OCI-LY3 (cell line): ENCODE data around the gene GLYATL1.
"Not testable (repeated sequence)": the region's sequence is repeated elsewhere in the genome, so short reads cannot be mapped to it uniquely, and the experiment has no call there.

Experiments
- H2AFZ ChIP-seq: fragments of 200-600, 300-600 bp; shearing (Covaris generic); 2 replicates; pipeline ENCODE4 v1.6.0; 2014; ENCODE audit warnings: antibody characterized with exemption, low read depth, low read length
- H3K27ac ChIP-seq: fragments of 200-600, 300-600 bp; sonication (generic); 2 replicates; pipeline ENCODE4 v1.5.1; 2014; ENCODE audit warnings: mild to moderate bottlenecking, low read length, moderate library complexity, mixed read lengths
- H3K27me3 ChIP-seq: fragments of 200-600, 300-600 bp; sonication (generic); 2 replicates; pipeline ENCODE4 v1.6.1; 2014; ENCODE audit warnings: low read depth, low read length, mixed read lengths
- H3K36me3 ChIP-seq: fragments of 200-600, 300-600 bp; sonication (generic); replicated peaks from 2 replicates; pipeline ENCODE3; 2014; ENCODE audit warnings: low read depth, low read length, mixed read lengths
- H3K4me1 ChIP-seq: fragments of 300-600, 200-600 bp; sonication (generic); 2 replicates; pipeline ENCODE4 v1.6.1; 2014; ENCODE audit warnings: low read length, mixed read lengths
- H3K4me2 ChIP-seq: fragments of 200-600, 300-600 bp; sonication (generic); 2 replicates; pipeline ENCODE4 v1.6.1; 2014; ENCODE audit warnings: low read length, mixed read lengths
- H3K4me3 ChIP-seq: fragments of 300-600, 200-600 bp; sonication (generic); 2 replicates; pipeline ENCODE4 v1.5.1; 2014; ENCODE audit warnings: antibody characterized with exemption, mild to moderate bottlenecking, low read length, moderate library complexity
- H3K79me2 ChIP-seq: fragments of 300-600, 200-600 bp; shearing (Covaris generic); 2 replicates; pipeline ENCODE4 v1.6.1; 2014; ENCODE audit warnings: mild to moderate bottlenecking, low read length, mixed read lengths
- H3K9ac ChIP-seq: fragments of 300-600, 200-600 bp; shearing (Covaris generic); 2 replicates; pipeline ENCODE4 v1.6.0; 2014; ENCODE audit warnings: mild to moderate bottlenecking, low read length, moderate library complexity
- H3K9me3 ChIP-seq: fragments of 200-600, 300-600 bp; shearing (Covaris generic); 2 replicates; pipeline ENCODE4 v1.6.1; 2014; ENCODE audit warnings: low read length, mixed read lengths; ENCODE audit not compliant: insufficient read depth
- H4K20me1 ChIP-seq: fragments of 200-600, 300-600 bp; sonication (generic); 2 replicates; pipeline ENCODE4 v1.6.1; 2016; ENCODE audit warnings: low read length, mixed read lengths; ENCODE audit not compliant: insufficient read depth
- EZH2phosphoT487 ChIP-seq: fragments of 200-600 bp; shearing (Covaris generic); IDR thresholded peaks from 2 replicates; pipeline ENCODE4 v1.6.1; 2018; ENCODE audit warnings: antibody characterized with exemption, mixed run types, low read depth
- TF ChIP-seq, protein P1 (sequence below): fragments of 200-600, 300-600 bp; sonication (generic); IDR thresholded peaks from 2 replicates; pipeline ENCODE4 v1.5.1; 2014; ENCODE audit warnings: antibody characterized with exemption, low read length, low read depth

Gene GLYATL1

DNA sequence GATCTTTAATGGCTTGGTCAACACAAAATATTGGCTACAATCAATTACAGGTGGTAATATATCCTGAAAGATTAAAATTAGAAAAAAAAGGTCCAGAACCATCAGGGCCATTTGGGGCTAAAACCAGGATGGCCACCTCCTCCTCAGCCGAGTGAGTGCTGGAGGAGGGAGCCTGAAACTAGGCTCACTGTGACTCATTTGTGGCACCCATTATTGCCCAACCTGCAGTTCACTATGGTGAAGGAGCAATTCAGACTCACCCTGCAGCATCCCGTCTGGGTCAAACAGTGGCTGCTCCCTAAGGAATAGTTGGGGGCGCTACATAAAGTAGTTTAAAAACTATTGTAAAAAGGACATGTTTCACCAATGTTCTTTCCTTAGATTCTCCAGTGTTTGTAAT lies 60.7 kb downstream of the GLYATL1 start:
- H3K4me1 ChIP-seq = peaks cover 10% of the 10 kb centered on the region
- no peak overlapping the region for H2AFZ ChIP-seq
- no peak overlapping the region for H3K9ac ChIP-seq
- no peaks in the 10 kb centered on the region for H3K79me2 ChIP-seq
- H3K27ac ChIP-seq = no peak overlapping the region
- TF ChIP-seq, protein P1, sequence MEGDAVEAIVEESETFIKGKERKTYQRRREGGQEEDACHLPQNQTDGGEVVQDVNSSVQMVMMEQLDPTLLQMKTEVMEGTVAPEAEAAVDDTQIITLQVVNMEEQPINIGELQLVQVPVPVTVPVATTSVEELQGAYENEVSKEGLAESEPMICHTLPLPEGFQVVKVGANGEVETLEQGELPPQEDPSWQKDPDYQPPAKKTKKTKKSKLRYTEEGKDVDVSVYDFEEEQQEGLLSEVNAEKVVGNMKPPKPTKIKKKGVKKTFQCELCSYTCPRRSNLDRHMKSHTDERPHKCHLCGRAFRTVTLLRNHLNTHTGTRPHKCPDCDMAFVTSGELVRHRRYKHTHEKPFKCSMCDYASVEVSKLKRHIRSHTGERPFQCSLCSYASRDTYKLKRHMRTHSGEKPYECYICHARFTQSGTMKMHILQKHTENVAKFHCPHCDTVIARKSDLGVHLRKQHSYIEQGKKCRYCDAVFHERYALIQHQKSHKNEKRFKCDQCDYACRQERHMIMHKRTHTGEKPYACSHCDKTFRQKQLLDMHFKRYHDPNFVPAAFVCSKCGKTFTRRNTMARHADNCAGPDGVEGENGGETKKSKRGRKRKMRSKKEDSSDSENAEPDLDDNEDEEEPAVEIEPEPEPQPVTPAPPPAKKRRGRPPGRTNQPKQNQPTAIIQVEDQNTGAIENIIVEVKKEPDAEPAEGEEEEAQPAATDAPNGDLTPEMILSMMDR = no peak
- no peak for TF ChIP-seq EZH2phosphoT487
- H4K20me1 ChIP-seq = no peaks in the 10 kb centered on the region
- H3K27me3 ChIP-seq = no peaks in the 10 kb centered on the region; the same call in 1 of the 2 replicates
- H3K4me2 ChIP-seq = no peak overlapping the region
- no peak overlapping the region for H3K4me3 ChIP-seq
- H3K9me3 ChIP-seq = no peaks in the 10 kb centered on the region
- H3K36me3 ChIP-seq = no peaks in the 10 kb centered on the region

DNA sequence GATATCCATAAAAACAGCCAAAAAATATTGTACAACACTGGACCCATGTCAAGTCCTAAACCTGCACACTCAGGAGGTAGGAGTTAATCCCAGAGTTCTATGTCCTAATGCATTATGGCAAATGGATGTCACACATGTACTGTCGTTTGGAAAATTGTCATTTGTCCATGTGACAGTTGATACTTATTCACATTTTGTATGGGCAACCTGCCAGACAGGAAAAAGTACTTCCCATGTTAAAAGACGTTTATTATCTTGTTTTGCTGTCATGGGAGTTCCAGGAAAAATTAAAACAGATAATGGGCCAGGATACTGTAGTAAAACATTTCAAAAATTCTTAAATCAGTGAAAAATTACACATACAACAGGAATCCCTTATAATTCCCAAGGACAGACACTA lies 62.7 kb downstream of the GLYATL1 start:
- not testable (repeated sequence) for H3K4me3 ChIP-seq, H3K4me1 ChIP-seq, H3K36me3 ChIP-seq, H3K27me3 ChIP-seq, H3K9ac ChIP-seq, H2AFZ ChIP-seq, H3K27ac ChIP-seq, H4K20me1 ChIP-seq, H3K9me3 ChIP-seq, H3K4me2 ChIP-seq, H3K79me2 ChIP-seq
